Left cardiac atrium (tissue), 4 donors: ENCODE results near the gene IPO4. TPM values are rescaled to one million over a fixed set of nuclear protein-coding genes. Genes with fewer than 3 reads are reported as not detected.
A peak's percentile ranks its signal among the peaks of the same experiment; 100 is the strongest.

ENCODE experiments used
- ATAC-seq, 2 donors: fragments of 200-7000 bp; cut with Tn5 transposase; one replicate each; pipeline ENCODE4 v1.9.1; 2020; ENCODE audit warnings: mild to moderate bottlenecking in 2 of 2, moderate library complexity in 2 of 2
- DNase-seq: peaks from one replicate; pipeline ENCODE4 v3.0.0-alpha.2; 2020
- intact Hi-C, 2 donors: fragments of 100-400 bp; cut with DNase I; formaldehyde crosslinking; loops; one replicate each; pipeline versions ENCODE4 v1.14.1 to v1.15.1; 2022 to 2023
- total RNA-seq, 2 donors: library from RNA; stranded (reverse); fragmentation: NEBNext Ultra II Directional; extraction: Animal tissue kit (Norgen Biotek cat#: 25700); gene quantifications; one replicate each; pipeline ENCODE4 v1.2.1, GENCODE V29; 2021
- donor health status: DM: no; HTN: yes; CAD: no.
- donor health status: DM: no; HTN: yes; CAD: no; lungs with severe emphysema.
- donor health status: DM: yes; HTN: yes; CAD: no.
- donor health status: Dilated cardiomyopathy.

The IPO4 gene
- total RNA-seq, 2 donors from 2014 or later: 11.8 to 30.2 TPM

DNA sequence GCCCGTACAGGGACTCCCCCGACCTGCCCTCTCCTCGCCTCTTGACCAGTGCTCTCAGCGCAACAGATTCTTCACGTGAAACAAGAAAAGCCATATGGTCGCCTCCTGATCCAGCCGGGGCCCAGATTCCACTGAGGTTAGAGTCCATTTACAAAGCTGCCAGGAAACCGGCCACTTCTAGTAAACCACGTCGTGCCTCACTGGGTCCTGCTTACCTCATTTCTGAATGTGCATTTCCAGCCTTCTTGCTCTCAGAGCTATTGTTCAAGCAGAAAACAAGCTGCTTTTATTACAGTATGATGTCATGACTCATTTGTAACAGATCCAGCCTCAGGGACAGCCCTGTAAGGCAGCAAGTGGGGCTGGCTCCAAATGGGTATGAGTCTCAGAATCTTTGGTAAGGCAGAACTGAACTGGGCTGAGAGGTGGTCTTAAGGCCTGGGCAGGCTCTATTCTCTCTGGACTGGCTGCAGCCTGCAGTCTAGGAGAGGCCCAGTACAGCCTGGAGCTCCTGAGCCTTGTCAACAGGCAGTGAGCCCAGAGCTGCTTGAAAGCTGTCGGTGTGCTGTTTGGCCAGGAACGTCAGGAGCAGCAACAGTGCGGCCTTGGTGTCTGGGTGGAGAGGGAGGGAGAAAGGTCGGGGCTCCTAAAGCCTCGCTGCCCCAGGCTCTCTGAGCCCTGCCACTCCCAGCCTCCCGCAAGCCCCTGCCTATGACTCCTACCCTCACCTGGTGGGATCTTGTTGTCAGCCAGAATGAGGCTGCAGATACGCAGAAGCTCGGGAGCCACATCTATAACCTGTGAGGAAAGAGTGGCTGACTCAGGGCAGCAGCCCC lies 8.4 kb downstream of the IPO4 start:
- DNase-seq: no peak
- peak; percentile 23 to 29 for ATAC-seq
- intact Hi-C loops: no loop called here

DNA sequence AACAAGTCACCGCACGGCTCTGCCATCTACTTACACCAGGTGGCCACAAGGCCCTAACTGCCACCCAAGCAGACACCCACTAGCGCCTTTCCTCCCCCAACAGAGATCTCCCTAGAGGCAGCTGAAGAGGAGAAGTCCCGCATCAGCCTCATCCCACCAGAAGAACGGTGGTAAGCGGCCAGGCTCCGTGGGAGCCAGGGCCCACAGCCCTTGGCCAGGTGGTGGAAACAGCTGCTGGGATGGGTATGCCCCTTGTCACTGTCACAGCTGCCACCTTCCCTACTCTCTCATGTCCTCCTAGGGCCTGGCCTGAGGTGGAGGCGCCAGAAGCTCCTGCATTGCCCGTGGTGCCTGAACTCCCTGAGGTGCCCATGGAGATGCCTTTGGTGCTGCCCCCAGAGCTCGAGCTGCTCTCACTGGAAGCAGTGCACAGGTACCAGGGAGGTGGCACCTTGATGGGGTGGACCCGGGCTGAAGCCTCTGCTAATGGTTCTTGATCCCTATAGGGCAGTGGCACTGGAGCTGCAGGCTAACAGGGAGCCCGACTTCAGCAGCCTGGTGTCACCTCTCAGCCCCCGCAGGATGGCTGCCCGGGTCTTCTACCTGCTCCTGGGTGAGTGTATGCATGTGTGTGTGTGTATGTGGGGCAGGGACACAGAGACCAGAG lies 9.2 kb downstream of the IPO4 start:
- intact Hi-C loops: no loop called here
- ATAC-seq (peak in 1 of 2 donors; percentile 2), DNase-seq (no peak)

- DNase-seq (no peak), ATAC-seq (no peak)
- intact Hi-C loops: no loop called here
These were observed 10.0 kb downstream of the IPO4 start for GRCh38 chr14:24178399-24179178.

DNA sequence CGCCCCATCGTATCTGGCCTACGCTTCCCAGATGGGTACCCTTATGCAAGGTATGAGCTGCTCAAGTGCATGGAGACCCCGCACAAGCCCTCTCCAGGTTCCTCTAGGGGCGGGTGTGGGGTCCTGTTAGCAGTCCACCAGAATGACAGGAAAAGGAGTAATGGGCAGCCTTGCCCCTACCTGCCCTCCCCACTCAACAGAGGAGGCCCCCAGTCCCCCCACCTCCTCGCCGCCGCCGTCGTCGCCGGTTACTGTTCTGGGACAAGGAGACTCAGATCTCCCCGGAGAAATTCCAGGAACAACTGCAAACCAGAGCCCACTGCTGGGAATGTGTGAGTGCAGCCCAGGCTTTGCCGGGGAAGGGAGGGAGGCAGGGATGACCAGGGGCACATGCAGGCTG lies 10.7 kb downstream of the IPO4 start:
- no peak for ATAC-seq
- intact Hi-C loops: no loop called here
- no peak for DNase-seq

DNA sequence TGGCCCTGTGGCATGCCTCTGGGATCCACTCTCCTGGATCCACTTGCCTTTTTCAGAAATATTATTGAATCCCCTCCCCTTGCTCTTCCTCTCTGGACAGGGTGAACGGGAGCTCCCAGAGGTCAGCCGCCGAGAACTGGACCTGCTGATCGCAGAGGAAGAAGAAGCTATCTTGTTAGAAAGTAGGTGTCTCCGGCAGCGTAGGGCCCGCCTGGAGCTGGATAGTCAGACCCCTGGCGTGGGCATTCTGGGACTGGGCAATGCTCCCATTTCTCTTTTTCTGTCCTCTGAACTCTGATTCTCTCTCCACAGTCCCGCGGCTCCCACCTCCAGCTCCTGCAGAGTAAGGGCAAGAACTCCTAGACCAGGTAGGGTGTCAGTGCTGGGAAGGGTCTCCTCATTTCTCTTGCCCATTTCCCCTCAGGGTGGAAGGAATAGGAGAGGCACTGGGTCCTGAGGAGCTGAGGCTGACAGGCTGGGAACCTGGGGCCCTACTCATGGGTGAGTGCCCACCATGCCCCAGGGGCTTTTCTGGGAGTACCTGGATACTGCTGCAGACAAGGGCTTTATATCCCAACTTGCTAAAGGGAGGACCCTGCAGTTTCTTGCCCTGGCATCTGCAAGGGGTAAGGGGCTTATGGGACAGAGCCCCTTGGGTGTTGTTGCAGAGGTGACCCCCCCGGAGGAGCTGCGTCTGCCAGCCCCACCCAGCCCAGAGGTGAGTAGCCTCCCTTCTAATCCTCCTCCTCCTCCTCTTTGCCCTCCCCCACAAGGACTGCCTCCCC lies 11.4 kb downstream of the IPO4 start:
- ATAC-seq (no peak), DNase-seq (no peak)
- intact Hi-C loops: no loop called here

DNA sequence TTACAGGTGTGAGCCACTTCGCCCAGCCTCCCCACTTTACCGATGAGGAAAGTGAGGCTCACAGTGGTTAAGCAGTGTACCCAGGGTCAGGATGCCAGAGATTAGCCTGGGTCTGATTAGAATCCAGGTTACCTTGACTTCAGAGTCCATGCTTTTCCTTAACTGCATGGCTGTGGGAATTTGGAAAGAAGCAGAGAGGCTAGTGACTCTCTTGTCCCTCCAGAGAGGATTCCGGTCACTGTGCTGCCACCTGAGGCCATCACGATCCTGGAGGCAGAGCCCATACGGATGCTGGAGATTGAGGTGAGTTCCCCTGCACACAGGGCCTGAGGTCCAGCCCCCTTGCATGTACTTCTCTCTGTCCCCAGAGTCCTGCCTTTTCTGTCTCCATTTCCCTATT lies 12.0 kb downstream of the IPO4 start:
- intact Hi-C loops: no loop called here
- DNase-seq: no peak
- no peak for ATAC-seq

DNA sequence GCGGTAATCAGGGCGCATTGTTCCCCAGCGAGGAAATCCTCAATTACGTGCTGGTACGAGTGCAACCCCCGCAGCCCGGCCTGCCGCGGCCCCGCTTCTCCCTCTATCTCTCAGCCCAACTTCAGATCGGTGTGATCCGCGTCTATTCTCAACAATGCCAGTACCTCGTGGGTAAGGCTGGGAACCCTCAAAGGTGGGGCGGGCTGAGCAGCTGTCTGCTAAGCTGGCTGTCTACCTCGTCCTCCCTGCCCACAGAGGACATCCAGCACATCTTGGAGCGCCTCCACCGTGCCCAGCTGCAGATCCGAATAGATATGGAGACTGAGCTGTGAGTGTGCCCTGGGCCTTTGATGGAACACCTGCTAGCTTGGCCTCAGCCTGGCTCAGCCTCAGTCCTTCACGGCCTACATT lies 15.7 kb downstream of the IPO4 start:
- DNase-seq: no peak
- intact Hi-C loops: no loop called here
- ATAC-seq: no peak

DNA sequence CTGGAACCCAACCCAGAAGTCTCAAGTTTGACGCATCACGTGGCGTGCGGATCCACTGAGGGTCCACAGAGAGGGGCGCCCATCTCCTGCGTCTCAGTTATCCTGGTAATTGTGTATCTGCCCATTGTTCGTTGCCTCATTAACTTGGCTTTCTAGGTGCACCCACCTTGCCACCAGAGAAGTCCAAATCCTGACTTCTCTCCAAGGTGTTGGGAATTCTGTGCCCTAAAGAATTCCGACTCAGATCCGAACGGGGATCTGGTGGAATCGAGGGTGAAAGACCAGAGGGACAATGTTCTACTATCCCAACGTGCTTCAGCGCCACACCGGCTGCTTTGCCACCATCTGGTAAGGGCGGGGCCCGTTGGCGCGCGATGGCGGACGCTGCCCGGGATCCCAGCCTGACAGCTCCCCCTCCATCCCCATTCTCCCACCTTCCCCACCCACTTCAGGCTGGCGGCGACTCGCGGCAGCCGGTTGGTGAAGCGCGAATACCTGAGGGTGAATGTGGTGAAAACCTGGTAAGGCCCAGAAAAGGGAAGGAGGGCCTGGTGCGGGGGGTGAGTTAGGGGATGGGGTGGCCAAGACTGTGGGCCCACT lies 16.3 kb downstream of the IPO4 start:
- intact Hi-C loops: no loop called here
- DNase-seq (no peak), ATAC-seq (peak in 1 of 2 donors; percentile 21)

GRCh38 chr14:24171422-24172260 lies 17.0 kb downstream of the IPO4 start, which contains the start of gene REC8:
Gene REC8, plus strand, starts transcription at chr14:24172080. Its CDS starts 473 bp downstream, at chr14:24172553.
- DNase-seq: peak; percentile 81
- ATAC-seq: peak; percentile 85 to 92
- intact Hi-C loops: no loop called here

GRCh38 chr14:24167469-24168114 lies 21.0 kb downstream of the IPO4 start:
- DNase-seq: no peak
- ATAC-seq: no peak
- intact Hi-C loops: no loop called here

DNA sequence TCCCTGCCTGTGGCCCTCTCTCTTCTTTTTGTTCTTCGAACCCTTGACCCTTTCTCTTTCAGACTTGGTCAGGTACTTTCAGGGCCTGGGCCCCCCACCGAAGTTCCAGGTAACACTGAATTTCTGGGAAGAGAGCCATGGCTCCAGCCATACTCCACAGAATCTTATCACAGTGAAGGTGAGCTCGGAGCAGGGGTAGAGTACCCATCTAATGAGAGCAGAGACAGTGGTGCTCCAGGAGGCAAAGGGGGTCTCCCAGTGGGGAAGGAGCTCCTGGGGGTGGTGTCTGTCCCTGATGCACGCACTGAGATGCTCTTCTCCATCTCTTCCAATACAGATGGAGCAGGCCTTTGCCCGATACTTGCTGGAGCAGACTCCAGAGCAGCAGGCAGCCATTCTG lies 22.8 kb downstream of the IPO4 start:
- ATAC-seq: no peak
- intact Hi-C loops: no loop called here
- DNase-seq: no peak

GRCh38 chr14:24164518-24164991 lies 24.1 kb downstream of the IPO4 start:
- ATAC-seq (no peak), DNase-seq (no peak)
- intact Hi-C loops: no loop called here

DNA sequence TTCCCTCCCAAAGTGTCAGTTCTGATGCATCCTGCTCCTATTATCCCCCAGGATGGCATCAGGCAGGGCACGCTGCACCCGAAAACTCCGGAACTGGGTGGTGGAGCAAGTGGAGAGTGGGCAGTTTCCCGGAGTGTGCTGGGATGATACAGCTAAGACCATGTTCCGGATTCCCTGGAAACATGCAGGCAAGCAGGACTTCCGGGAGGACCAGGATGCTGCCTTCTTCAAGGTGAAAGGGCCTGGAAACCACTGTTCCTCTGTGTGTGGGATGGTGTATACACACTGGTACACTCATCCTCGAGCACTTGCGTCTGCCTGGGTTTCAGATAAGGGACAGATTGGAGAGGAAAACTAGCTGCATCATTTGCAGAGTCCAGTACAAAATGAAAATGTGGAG lies 26.5 kb downstream of the IPO4 start:
- intact Hi-C loops: no loop called here
- ATAC-seq (peak in 1 of 2 donors; percentile 27), DNase-seq (no peak)

- ATAC-seq (peak; percentile 93 to 96), DNase-seq (peak; percentile 97)
- intact Hi-C loops: no loop called here
These were observed 27.5 kb downstream of the IPO4 start, which contains the start of gene IRF9 for GRCh38 chr14:24160850-24161804. Gene IRF9, plus strand, starts transcription at chr14:24161265. Its CDS starts 880 bp downstream, at chr14:24162145.

DNA sequence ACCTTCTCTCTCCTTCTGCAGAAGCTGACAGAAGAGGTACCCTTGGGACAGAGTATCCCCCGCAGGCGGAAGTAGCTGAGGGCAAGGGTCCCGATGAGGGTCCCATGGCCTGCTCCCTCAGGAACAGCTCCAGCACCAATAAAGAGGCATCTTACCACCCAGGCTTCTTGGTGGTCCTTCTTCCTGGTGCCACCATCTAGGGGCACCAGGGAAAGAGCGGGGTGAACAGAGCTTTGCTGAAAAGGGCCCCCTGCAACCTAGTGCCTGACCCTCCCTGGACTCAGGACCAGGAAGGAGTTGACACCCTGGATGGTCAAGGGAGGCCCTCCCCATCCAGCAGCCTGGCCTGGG lies 28.1 kb downstream of the IPO4 start:
- peak; percentile 1 to 2 for ATAC-seq
- DNase-seq: peak; percentile 17
- intact Hi-C loops: no loop called here
